GM12801 (cell line): ENCODE data around the gene GLIS1.

Experiments used
- CTCF ChIP-seq: IDR thresholded peaks from one replicate; pipeline ENCODE4 v1.5.1; 2011; ENCODE audit warnings: control low read depth; ENCODE audit not compliant: insufficient read length; ENCODE audit errors: extremely low read depth

The GLIS1 gene

GRCh38 chr1:53617382-53617781 is 121.6 kb downstream of the GLIS1 start:
- no peak for TF ChIP-seq CTCF

GRCh38 chr1:53616927-53617326 is 122.0 kb downstream of the GLIS1 start:
- TF ChIP-seq CTCF = no peak

GRCh38 chr1:53616511-53616910 is 122.5 kb downstream of the GLIS1 start:
- TF ChIP-seq CTCF = no peak

- no peak for TF ChIP-seq CTCF
Measured at GRCh38 chr1:53615101-53615500, 123.9 kb downstream of the GLIS1 start.

- no peak for TF ChIP-seq CTCF
Measured at GRCh38 chr1:53614231-53615021, 124.5 kb downstream of the GLIS1 start.

GRCh38 chr1:53608676-53609075 is 130.3 kb downstream of the GLIS1 start:
- TF ChIP-seq CTCF = no peak

- no peak for TF ChIP-seq CTCF
Measured at GRCh38 chr1:53608071-53608470, 130.9 kb downstream of the GLIS1 start.

- no peak for TF ChIP-seq CTCF
Measured at GRCh38 chr1:53606651-53607051, 132.3 kb downstream of the GLIS1 start.
